Hepatocyte (in vitro differentiated cells): ENCODE data around the gene PIAS4.

Experiments used
- EZH2 ChIP-seq: fragments of 200-600 bp; sonication (generic); IDR thresholded peaks from 2 replicates; pipeline ENCODE4 v1.6.1; 2016; ENCODE audit warnings: antibody characterized with exemption, mild to moderate bottlenecking, borderline replicate concordance
- EZH2phosphoT487 ChIP-seq: fragments of 200-600 bp; sonication (generic); IDR thresholded peaks from one replicate; pipeline ENCODE4 v1.6.1; 2018; ENCODE audit warnings: antibody characterized with exemption, mild to moderate bottlenecking, low read depth, moderate library complexity; ENCODE audit not compliant: unreplicated experiment, severe bottlenecking
- TF ChIP-seq, protein P1 (sequence below): fragments of 200-600 bp; sonication (generic); IDR thresholded peaks from 2 replicates; pipeline ENCODE4 v1.5.1; 2016; ENCODE audit warnings: antibody characterized with exemption, mild to moderate bottlenecking; ENCODE audit not compliant: poor library complexity

DNA sequence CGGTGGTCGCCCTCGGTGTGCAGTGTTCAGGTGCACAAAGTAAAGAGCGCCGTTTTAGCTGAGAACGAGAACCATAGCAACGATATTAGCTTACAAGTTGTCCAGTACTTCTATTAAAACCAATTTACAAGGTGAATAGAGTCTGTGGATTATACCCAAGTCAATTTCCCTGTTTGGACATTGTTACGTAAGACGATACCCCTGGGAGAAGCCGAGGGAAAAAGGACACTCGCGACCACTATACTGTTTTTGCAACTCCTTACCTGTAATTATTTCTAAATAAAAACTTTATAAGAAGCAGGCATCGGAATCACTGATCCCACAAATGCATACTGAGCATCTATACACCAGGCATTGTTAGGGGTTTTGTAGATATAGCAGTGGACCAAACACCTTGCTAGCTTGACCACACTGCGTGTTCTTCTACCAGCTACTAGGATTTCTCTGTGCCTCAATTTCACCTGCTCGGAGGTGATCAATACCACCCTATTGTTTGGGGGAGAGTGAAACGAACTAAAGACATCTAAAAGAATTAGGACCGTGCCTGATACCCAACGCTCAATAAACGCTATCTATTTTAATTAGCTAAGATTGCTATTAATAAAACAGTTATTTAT is 21.8 kb upstream of the PIAS4 start:
- TF ChIP-seq, protein P1, sequence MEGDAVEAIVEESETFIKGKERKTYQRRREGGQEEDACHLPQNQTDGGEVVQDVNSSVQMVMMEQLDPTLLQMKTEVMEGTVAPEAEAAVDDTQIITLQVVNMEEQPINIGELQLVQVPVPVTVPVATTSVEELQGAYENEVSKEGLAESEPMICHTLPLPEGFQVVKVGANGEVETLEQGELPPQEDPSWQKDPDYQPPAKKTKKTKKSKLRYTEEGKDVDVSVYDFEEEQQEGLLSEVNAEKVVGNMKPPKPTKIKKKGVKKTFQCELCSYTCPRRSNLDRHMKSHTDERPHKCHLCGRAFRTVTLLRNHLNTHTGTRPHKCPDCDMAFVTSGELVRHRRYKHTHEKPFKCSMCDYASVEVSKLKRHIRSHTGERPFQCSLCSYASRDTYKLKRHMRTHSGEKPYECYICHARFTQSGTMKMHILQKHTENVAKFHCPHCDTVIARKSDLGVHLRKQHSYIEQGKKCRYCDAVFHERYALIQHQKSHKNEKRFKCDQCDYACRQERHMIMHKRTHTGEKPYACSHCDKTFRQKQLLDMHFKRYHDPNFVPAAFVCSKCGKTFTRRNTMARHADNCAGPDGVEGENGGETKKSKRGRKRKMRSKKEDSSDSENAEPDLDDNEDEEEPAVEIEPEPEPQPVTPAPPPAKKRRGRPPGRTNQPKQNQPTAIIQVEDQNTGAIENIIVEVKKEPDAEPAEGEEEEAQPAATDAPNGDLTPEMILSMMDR: no peak
- no peak for TF ChIP-seq EZH2
- TF ChIP-seq EZH2phosphoT487: no peak
